ENCODE measurements around the gene CLDN15.

DNA sequence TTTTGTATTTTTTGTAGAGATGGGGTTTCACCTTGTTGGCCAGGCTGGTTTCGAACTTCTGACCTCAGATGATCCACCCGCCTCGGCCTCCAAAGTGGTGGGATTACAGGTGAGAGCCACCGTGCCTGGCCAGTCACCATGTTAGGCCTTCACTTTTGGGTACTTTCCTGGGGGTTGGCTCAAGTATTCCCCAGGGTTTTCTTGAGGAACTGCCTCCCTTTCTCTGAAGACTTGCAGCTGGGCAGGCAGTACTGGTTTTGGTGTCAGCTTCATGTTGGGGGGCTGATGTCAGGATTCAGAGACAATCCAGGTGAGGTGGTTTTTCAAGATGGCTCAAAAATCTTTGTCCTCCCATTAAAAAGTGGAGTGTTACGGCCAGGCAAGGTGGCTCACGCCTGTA, 12.0 kb downstream of the CLDN15 start:
- TF ChIP-seq, protein P1, sequence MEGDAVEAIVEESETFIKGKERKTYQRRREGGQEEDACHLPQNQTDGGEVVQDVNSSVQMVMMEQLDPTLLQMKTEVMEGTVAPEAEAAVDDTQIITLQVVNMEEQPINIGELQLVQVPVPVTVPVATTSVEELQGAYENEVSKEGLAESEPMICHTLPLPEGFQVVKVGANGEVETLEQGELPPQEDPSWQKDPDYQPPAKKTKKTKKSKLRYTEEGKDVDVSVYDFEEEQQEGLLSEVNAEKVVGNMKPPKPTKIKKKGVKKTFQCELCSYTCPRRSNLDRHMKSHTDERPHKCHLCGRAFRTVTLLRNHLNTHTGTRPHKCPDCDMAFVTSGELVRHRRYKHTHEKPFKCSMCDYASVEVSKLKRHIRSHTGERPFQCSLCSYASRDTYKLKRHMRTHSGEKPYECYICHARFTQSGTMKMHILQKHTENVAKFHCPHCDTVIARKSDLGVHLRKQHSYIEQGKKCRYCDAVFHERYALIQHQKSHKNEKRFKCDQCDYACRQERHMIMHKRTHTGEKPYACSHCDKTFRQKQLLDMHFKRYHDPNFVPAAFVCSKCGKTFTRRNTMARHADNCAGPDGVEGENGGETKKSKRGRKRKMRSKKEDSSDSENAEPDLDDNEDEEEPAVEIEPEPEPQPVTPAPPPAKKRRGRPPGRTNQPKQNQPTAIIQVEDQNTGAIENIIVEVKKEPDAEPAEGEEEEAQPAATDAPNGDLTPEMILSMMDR (IDR thresholded peaks at IDR 0.05), result no peak
- no peak for TF ChIP-seq POLR2A (IDR thresholded peaks at IDR 0.05)

Measured in Peyer's patch (tissue), 4 donors.